Common myeloid progenitor, CD34-positive (primary cell): ENCODE measurements around the gene NOCT.
"Not testable (repeated sequence)": the region's sequence is repeated elsewhere in the genome, so short reads cannot be mapped to it uniquely, and the experiment has no call there.

Experiments used
- CTCF ChIA-PET: fragments of 350-600 bp; sonication (Branson Sonifier 250); formaldehyde crosslinking; loops from one replicate; lab custom pipeline; 2021; ENCODE audit warnings: antibody characterized with exemption; lab: Charles Lee
- POLR2A ChIA-PET: fragments of 350-600 bp; sonication (Branson Sonifier 250); formaldehyde crosslinking; loops from one replicate; lab custom pipeline; 2021; ENCODE audit warnings: antibody characterized with exemption; lab: Charles Lee
- DNase-seq, 3 donors: peaks; one replicate each; pipeline versions ENCODE4 v3.0.0 to v3.0.0-alpha.2; 2013
- H3K27ac ChIP-seq, 2 experiments: 1 replicate in 1 of 2; 2 replicates in 1 of 2; pipeline ENCODE4 v1.7.0; 2013; ENCODE audit warnings: inconsistent platforms in 2 of 2, low read length in 2 of 2, mild to moderate bottlenecking in 2 of 2, low read depth in 1 of 2, moderate library complexity in 1 of 2; ENCODE audit not compliant: severe bottlenecking in 2 of 2, insufficient read depth in 1 of 2, poor library complexity in 1 of 2
- H3K27me3 ChIP-seq, 5 experiments: replicated peaks in 2 of 5; 1 replicate in 3 of 5; 2 replicates in 2 of 5; pipeline versions ENCODE4 v1.6.1 to v1.7.0; 2013; ENCODE audit warnings: low read length in 4 of 5, mild to moderate bottlenecking in 2 of 5, moderate library complexity in 2 of 5, inconsistent platforms in 1 of 5; ENCODE audit not compliant: insufficient read depth in 5 of 5, control insufficient read depth in 4 of 5
- H3K36me3 ChIP-seq, 4 experiments: 1 replicate in 2 of 4; 2 replicates in 2 of 4; pipeline versions ENCODE4 v1.6.1 to v1.7.0; 2013; ENCODE audit warnings: low read length in 3 of 4, control low read depth in 1 of 4, mild to moderate bottlenecking in 1 of 4; ENCODE audit not compliant: control insufficient read depth in 4 of 4, insufficient read depth in 4 of 4
- H3K4me1 ChIP-seq, 4 experiments: 1 replicate in 3 of 4; 2 replicates in 1 of 4; pipeline versions ENCODE4 v1.6.1 to v1.7.1; 2013; ENCODE audit warnings: low read length in 3 of 4, mild to moderate bottlenecking in 3 of 4, control low read depth in 1 of 4, inconsistent platforms in 1 of 4, moderate library complexity in 1 of 4; ENCODE audit not compliant: control insufficient read depth in 4 of 4, insufficient read depth in 4 of 4; ENCODE audit errors: control extremely low read depth in 1 of 4
- H3K4me3 ChIP-seq, 7 experiments: 1 replicate in 4 of 7; 2 replicates in 3 of 7; pipeline versions ENCODE4 v1.5.1 to v1.7.0; 2013; ENCODE audit warnings: mild to moderate bottlenecking in 7 of 7, low read length in 6 of 7, moderate library complexity in 6 of 7, inconsistent platforms in 2 of 7, low read depth in 2 of 7, control low read depth in 1 of 7; ENCODE audit not compliant: insufficient read depth in 4 of 7, control insufficient read depth in 1 of 7; ENCODE audit errors: extremely low read depth in 1 of 7
- H3K9me3 ChIP-seq, 5 experiments: 1 replicate in 4 of 5; 2 replicates in 1 of 5; pipeline versions ENCODE4 v1.6.1 to v1.7.1; 2013; ENCODE audit warnings: low read length in 4 of 5, mild to moderate bottlenecking in 2 of 5, inconsistent platforms in 1 of 5, low read depth in 1 of 5, moderate library complexity in 1 of 5; ENCODE audit not compliant: control insufficient read depth in 4 of 5, insufficient read depth in 2 of 5; ENCODE audit errors: control extremely low read depth in 1 of 5
- WGBS: methylation state at CpG from one replicate; pipeline ENCODE4 v1.1.5; 2013; ENCODE audit not compliant: insufficient coverage; 5-methylcytosine and 5-hydroxymethylcytosine counted together

Gene NOCT

DNA sequence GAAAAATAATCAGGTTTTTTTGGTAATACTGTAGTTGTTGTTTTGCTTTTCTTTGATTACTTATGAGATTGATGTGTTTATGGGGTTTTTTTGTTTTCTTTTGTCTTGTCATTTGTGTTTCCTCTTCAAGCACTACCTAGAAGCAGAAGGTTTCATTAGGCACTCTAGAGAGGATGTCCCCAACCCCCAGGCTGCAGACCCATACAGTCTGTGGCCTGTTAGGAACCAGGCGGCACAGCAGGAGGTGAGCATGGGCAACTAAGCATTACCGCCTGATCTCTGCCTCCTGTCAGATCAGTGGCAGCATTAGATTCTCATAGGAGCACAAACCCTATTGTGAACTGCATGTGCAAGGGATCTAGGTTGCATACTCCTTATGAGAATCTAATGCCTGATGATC, 22.9 kb upstream of the NOCT start:
- H3K27me3 ChIP-seq = no peaks in the 10 kb centered on the region
- ChIA-PET POLR2A (no interaction called here), CTCF (no interaction called here)
- no peaks in the 10 kb centered on the region for H3K36me3 ChIP-seq
- DNase-seq = no peak
- H3K4me3 ChIP-seq = no peak overlapping the region
- no peaks in the 10 kb centered on the region for H3K4me1 ChIP-seq
- 94% methylated on average over 2 of the region's 2 CpGs for WGBS
- no peak overlapping the region for H3K27ac ChIP-seq
- no peaks in the 10 kb centered on the region for H3K9me3 ChIP-seq

DNA sequence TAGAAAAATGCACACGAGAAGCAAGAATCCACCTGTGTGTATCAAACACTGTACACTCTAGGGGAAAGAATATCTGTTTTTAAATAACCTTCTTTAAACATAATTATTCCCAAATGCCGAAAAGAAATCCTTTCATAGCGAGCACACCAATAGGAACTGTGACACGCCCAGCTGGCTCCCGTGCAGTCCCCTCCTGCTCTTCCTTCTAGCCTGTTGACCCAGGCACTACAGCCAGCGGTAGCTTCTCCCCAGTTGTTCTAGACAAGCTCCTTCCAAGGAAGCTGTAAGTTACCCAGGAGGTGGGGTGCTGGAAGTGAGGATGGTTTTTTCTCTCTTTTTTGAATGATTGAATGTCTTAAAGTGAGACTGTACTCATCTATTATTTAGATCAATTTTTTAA, 19.5 kb upstream of the NOCT start:
- POLR2A ChIA-PET = no interaction called here
- Histone ChIP-seq H3K4me3 (no peak overlapping the region), H3K4me1 (no peaks in the 10 kb centered on the region), H3K27ac (no peak overlapping the region), H3K9me3 (no peaks in the 10 kb centered on the region), H3K27me3 (no peaks in the 10 kb centered on the region), H3K36me3 (no peaks in the 10 kb centered on the region)
- CTCF ChIA-PET = no interaction called here
- WGBS = 100% methylated on average over 3 of the region's 6 CpGs
- DNase-seq = no peak

DNA sequence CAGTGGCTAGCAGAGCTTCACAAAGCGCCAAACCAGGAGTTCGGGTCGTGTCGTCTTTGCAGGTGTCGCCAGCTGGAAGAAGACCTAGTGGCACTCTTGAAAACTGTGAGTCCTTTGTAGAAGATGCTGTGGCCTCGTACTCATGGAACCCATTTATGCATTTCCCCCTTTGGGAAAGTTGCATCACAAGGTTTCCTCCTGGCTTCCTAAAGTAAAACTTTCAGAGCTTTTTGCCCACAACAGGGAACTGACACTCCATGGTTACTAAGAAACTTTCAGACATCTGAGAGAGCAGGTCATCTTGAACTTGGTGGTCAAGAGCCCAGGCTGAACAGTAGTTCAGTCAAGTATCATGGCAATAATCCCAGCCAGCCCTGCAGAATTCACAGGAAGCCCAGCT, 15.9 kb upstream of the NOCT start:
- ChIA-PET CTCF (no interaction called here), POLR2A (no interaction called here)
- Histone ChIP-seq H3K9me3 (no peaks in the 10 kb centered on the region), H3K27ac (no peak overlapping the region), H3K4me3 (no peak overlapping the region), H3K36me3 (no peaks in the 10 kb centered on the region), H3K4me1 (no peaks in the 10 kb centered on the region), H3K27me3 (no peaks in the 10 kb centered on the region)
- WGBS = 95% methylated on average over 6 of the region's 6 CpGs
- no peak for DNase-seq

DNA sequence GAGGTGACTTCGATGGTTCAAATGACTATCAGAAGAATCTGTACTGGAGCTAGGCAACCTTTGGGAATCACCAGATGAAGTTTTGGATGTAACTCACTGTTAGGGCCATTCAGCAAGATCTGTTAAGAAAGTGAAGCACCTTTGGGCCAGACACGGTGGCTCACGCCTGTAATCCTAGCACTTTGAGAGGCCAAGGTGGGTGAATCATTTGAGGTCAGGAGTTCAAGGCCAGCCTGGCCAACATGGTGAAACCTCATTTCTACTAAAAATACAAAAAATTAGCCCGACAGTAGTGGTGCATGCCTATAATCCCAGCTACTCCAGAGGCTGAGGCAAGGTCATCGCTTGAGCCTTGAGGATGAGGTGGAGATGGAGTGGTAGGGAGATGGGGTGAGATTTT, 15.4 kb upstream of the NOCT start:
- H3K4me1 ChIP-seq, CTCF ChIA-PET, POLR2A ChIA-PET, H3K9me3 ChIP-seq, H3K27ac ChIP-seq, H3K4me3 ChIP-seq, DNase-seq, H3K36me3 ChIP-seq, H3K27me3 ChIP-seq: not testable (repeated sequence)
- 100% methylated on average over 3 of the region's 5 CpGs for WGBS

DNA sequence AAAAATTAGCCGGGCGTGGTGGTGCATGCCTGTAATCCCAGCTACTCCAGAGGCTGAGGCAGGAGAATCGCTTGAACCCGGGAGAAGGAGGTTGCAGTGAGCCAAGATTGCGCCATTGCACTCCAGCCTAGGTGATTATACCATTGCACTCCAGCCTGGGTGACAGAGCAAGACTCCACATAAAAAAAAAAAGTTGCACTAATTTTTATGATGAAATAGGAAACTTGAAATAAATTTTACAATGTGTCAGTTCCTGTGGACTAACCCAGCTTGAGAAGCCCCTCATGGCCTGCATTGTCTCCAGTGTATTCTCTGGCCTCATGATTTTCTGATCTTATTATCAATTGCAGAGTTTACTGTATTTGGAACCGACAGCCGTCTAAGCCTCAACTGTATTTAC, 14.2 kb upstream of the NOCT start:
- POLR2A ChIA-PET = not testable (repeated sequence)

DNA sequence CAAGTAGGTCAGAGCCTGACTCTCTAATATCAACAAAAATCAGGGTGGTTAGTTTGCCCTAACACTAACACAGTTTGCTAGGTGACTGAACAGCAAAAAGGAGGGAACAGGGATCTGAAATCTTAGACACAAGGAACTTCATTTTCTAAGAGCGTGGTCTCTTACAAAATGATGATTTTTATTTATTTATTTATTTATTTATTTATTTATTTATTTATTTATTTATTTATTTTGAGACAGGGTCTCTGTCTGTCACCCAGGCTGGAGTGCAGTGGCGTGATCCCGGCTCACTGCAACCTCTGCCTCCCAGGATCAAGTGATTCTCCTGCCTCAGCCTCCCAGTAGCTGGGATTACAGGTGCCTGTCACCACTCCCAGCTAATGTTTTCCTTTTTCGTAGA, 11.9 kb upstream of the NOCT start:
- H3K27ac ChIP-seq, DNase-seq, H3K4me3 ChIP-seq, POLR2A ChIA-PET, H3K27me3 ChIP-seq, H3K4me1 ChIP-seq, H3K9me3 ChIP-seq, H3K36me3 ChIP-seq: not testable (repeated sequence)
- WGBS = 88% methylated on average over 3 of the region's 4 CpGs
- CTCF ChIA-PET = interaction anchor here (1.1 kb wide), 1 partner anchor 24 kb away, joined by 4 read pairs; no protein-coding TSS in a partner anchor

More for the DNA sequence above, 14.2 kb upstream of the NOCT start:
- peak in 1 of 3 donors; percentile 17 for DNase-seq
- H3K4me1 ChIP-seq, H3K27me3 ChIP-seq, H3K36me3 ChIP-seq, H3K9me3 ChIP-seq, H3K4me3 ChIP-seq, H3K27ac ChIP-seq, CTCF ChIA-PET: not testable (repeated sequence)
- 100% methylated on average over 4 of the region's 7 CpGs for WGBS

DNA sequence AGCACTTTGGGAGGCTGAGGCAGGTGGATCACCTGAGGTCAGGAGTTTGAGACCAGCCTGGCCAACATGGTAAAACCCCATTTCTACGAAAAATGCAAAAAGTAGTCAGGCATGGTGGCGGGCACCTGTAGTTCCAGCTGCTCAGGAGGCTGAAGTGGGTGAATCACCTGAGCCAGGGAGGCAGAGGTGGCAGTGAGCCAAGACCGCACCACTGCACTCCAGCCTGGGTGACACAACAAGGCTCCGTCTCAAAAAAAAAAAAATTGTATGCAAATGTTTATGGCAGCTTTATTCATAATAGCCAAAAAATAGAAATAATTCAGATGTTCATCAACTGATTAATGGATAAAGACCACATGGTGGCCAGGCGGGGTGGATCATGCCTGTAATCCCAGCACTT, 9.8 kb upstream of the NOCT start:
- CTCF ChIA-PET = interaction anchor here (0.6 to 1.1 kb wide), 2 partner anchors 9 to 804 kb away, joined by 3 read pairs; partner anchors contain the start of gene NOCT

More for the DNA sequence above, 9.8 kb upstream of the NOCT start:
- Histone ChIP-seq H3K4me3 (no peak overlapping the region), H3K36me3 (no peaks in the 10 kb centered on the region), H3K4me1 (no peaks in the 10 kb centered on the region), H3K27ac (no peak overlapping the region), H3K27me3 (no peaks in the 10 kb centered on the region), H3K9me3 (peaks cover 0 to 7% (median 5%) of the 10 kb centered on the region in 5 experiments)
- WGBS = 94% methylated on average over 4 of the region's 5 CpGs
- no peak for DNase-seq
- POLR2A ChIA-PET = no interaction called here
